B cell (primary cell): ENCODE results near the gene HOXD9. TPM values are rescaled to one million over a fixed set of nuclear protein-coding genes. Genes with fewer than 3 reads are reported as not detected.
A peak's percentile ranks its signal among the peaks of the same experiment; 100 is the strongest.

Experiments used
- ATAC-seq: fragments of 200-7000 bp; cut with Tn5 transposase; one replicate; pipeline ENCODE4 v1.10.0; 2021; ENCODE audit warnings: low read depth, mild to moderate bottlenecking, moderate number of reproducible peaks, moderate library complexity
- CTCF ChIA-PET: fragments of 350-600 bp; sonication (Branson Sonifier 250); formaldehyde crosslinking; loops from one replicate; lab custom pipeline; 2021; ENCODE audit warnings: antibody characterized with exemption, inconsistent platforms; lab: Charles Lee
- POLR2A ChIA-PET: fragments of 350-600 bp; sonication (Branson Sonifier 250); formaldehyde crosslinking; loops from one replicate; lab custom pipeline; 2021; ENCODE audit warnings: antibody characterized with exemption; lab: Charles Lee
- DNase-seq: peaks from one replicate; pipeline ENCODE4 v3.0.0; 2013
- H2AFZ ChIP-seq: 2 replicates; pipeline ENCODE4 v1.6.1; 2012; ENCODE audit warnings: mild to moderate bottlenecking, low read depth, low read length; ENCODE audit not compliant: insufficient read depth, poor library complexity, severe bottlenecking
- H3K27ac ChIP-seq, 2 donors: 1 replicate in 1 of 2; 2 replicates in 1 of 2; pipeline ENCODE4 v1.5.1; 2012 to 2013; ENCODE audit warnings: low read length in 2 of 2, mild to moderate bottlenecking in 2 of 2, moderate library complexity in 1 of 2
- H3K27me3 ChIP-seq, 4 experiments: fragments of 200-600 bp in 1 of 4; sonication (generic) in 1 of 4; replicated peaks in 1 of 4; 1 replicate in 2 of 4; 2 replicates in 2 of 4; pipeline versions ENCODE4 v1.6.1 to v1.7.0; 2013 to 2016; ENCODE audit warnings: low read length in 3 of 4, mild to moderate bottlenecking in 2 of 4, mixed read lengths in 1 of 4, moderate library complexity in 1 of 4; ENCODE audit not compliant: insufficient read depth in 4 of 4, control insufficient read depth in 3 of 4; ENCODE audit errors: control extremely low read depth in 1 of 4
- H3K36me3 ChIP-seq, 2 experiments: replicated peaks in 1 of 2; 1 replicate in 1 of 2; 2 replicates in 1 of 2; pipeline versions ENCODE4 v1.6.1 to v1.7.1; 2013; ENCODE audit warnings: low read length in 1 of 2; ENCODE audit not compliant: insufficient read depth in 2 of 2, control insufficient read depth in 1 of 2; ENCODE audit errors: control extremely low read depth in 1 of 2, extremely low read depth in 1 of 2
- H3K4me1 ChIP-seq, 2 donors: fragments of 200-600 bp in 1 of 2; sonication (generic) in 1 of 2; 1 replicate in 1 of 2; 2 replicates in 1 of 2; pipeline versions ENCODE4 v1.5.1 to v1.6.1; 2013 to 2017; ENCODE audit warnings: low read length in 2 of 2; ENCODE audit not compliant: control insufficient read depth in 2 of 2, insufficient read depth in 2 of 2
- H3K4me2 ChIP-seq: replicated peaks from 2 replicates; pipeline ENCODE3; 2012; ENCODE audit warnings: mild to moderate bottlenecking, low read depth, low read length; ENCODE audit not compliant: poor library complexity, severe bottlenecking
- H3K4me3 ChIP-seq, 5 experiments: fragments of 200-600 bp in 1 of 5; sonication (generic) in 1 of 5; 1 replicate in 3 of 5; 2 replicates in 2 of 5; pipeline versions ENCODE4 v1.5.1 to v1.7.0; 2011 to 2016; ENCODE audit warnings: low read length in 4 of 5, mild to moderate bottlenecking in 4 of 5, low read depth in 2 of 5, control low read depth in 1 of 5, moderate library complexity in 1 of 5; ENCODE audit not compliant: insufficient read depth in 1 of 5; ENCODE audit errors: control extremely low read depth in 1 of 5, extremely low read depth in 1 of 5
- H3K79me2 ChIP-seq: fragments of 200-600 bp; sonication (generic); one replicate; pipeline ENCODE4 v1.6.0; 2016; ENCODE audit warnings: low read length; ENCODE audit not compliant: control insufficient read depth, insufficient read depth
- H3K9ac ChIP-seq: fragments of 200-600 bp; sonication (generic); 2 replicates; pipeline ENCODE4 v1.6.1; 2017; ENCODE audit warnings: mild to moderate bottlenecking, low read length, moderate library complexity
- H3K9me3 ChIP-seq, 3 donors: one replicate each; pipeline versions ENCODE4 v1.6.1 to v1.7.1; 2013; ENCODE audit warnings: low read length in 2 of 3; ENCODE audit not compliant: control insufficient read depth in 2 of 3, insufficient read depth in 1 of 3; ENCODE audit errors: control extremely low read depth in 1 of 3
- H4K20me1 ChIP-seq: 2 replicates; pipeline ENCODE4 v1.6.0; 2012; ENCODE audit warnings: mild to moderate bottlenecking, low read length; ENCODE audit not compliant: insufficient read depth, control insufficient read depth, poor library complexity, severe bottlenecking
- H3K27ac Mint-ChIP-seq: one replicate; pipeline ENCODE4 v1.8.0; 2021; ENCODE audit warnings: mixed read lengths
- H3K27me3 Mint-ChIP-seq: one replicate; pipeline ENCODE4 v1.8.0; 2021; ENCODE audit warnings: mixed read lengths
- H3K4me1 Mint-ChIP-seq: one replicate; pipeline ENCODE4 v1.8.0; 2021; ENCODE audit warnings: mixed read lengths
- H3K4me3 Mint-ChIP-seq: one replicate; pipeline ENCODE4 v1.8.0; 2021; ENCODE audit warnings: mixed read lengths
- H3K9me3 Mint-ChIP-seq: one replicate; pipeline ENCODE4 v1.8.0; 2022; ENCODE audit warnings: mixed read lengths; ENCODE audit not compliant: insufficient read depth
- CTCF ChIP-seq: fragments of 200-600 bp; IDR thresholded peaks from one replicate; pipeline ENCODE4 v1.8.0; 2022; ENCODE audit warnings: antibody characterized with exemption, mild to moderate bottlenecking
- EZH2 ChIP-seq: IDR thresholded peaks from 2 replicates; pipeline ENCODE4 v1.6.1; 2012; ENCODE audit warnings: borderline replicate concordance, low read depth, mild to moderate bottlenecking, moderate library complexity, low read length; ENCODE audit not compliant: insufficient read depth, poor library complexity, severe bottlenecking
- WGBS: methylation state at CpG from one replicate; pipeline ENCODE4 v1.1.5; 2013; ENCODE audit warnings: missing lambda C conversion rate; ENCODE audit not compliant: insufficient coverage; 5-methylcytosine and 5-hydroxymethylcytosine counted together
- intact Hi-C: fragments of 100-400 bp; cut with micrococcal nuclease; formaldehyde crosslinking; loops from one replicate; pipeline ENCODE4 v1.10.0; 2022
- polyA plus RNA-seq: library from polyadenylated mRNA; depleted of rRNA; stranded (reverse); fragments of >200 nt; gene quantifications from 2 replicates; pipeline ENCODE4 v1.2.3, GENCODE V29; 2012
- total RNA-seq, 2 donors: library from RNA; stranded (reverse); fragments of 120-200 nt in 1 of 2; gene quantifications; 1 replicate in 1 of 2; 2 replicates in 1 of 2; pipeline versions ENCODE4 v1.2.3 to v1.2.4, GENCODE V29; 2013 to 2022

HOXD9 gene
- total and polyA plus RNA-seq, 2 donors (not counting 1 experiment from before 2014, with no cell fraction given) = not detected

GRCh38 chr2:176084611-176085119 is 37.9 kb upstream of the HOXD9 start:
- Mint-ChIP-seq H3K4me1 (peaks cover 5% of the 10 kb centered on the region), H3K27me3 (peaks cover 73% of the 10 kb centered on the region), H3K4me3 (no peak overlapping the region), H3K9me3 (no peaks in the 10 kb centered on the region), H3K27ac (peak overlapping the region; percentile 6)
- DNase-seq (peak; percentile 32), ATAC-seq (no peak)
- Histone ChIP-seq H3K36me3 (no peaks in the 10 kb centered on the region), H2AFZ (no peak overlapping the region), H4K20me1 (no peaks in the 10 kb centered on the region), H3K27ac (no peak overlapping the region), H3K4me3 (no peak overlapping the region), H3K27me3 (peaks cover 0 to 96% (median 80%) of the 10 kb centered on the region in 4 experiments), H3K9me3 (peaks cover 1 to 84% (median 38%) of the 10 kb centered on the region in 3 donors), H3K4me2 (no peak overlapping the region), H3K9ac (no peak overlapping the region), H3K4me1 (peaks cover 10 to 22% of the 10 kb centered on the region in 2 donors), H3K79me2 (no peaks in the 10 kb centered on the region)
- intact Hi-C loops = no loop called here
- ChIA-PET CTCF (no interaction called here), POLR2A (interaction anchor here (0.5 kb wide), 1 partner anchor 1771 kb away, joined by 3 read pairs; no protein-coding TSS in a partner anchor)
- WGBS = 6% methylated on average over 23 of the region's 26 CpGs
- no peak for TF ChIP-seq EZH2

GRCh38 chr2:176085120-176085788 is 37.3 kb upstream of the HOXD9 start:
- Histone ChIP-seq H3K9ac (no peak overlapping the region), H3K27me3 (peaks cover 0 to 98% (median 85%) of the 10 kb centered on the region in 4 experiments), H3K27ac (no peak overlapping the region), H4K20me1 (no peaks in the 10 kb centered on the region), H2AFZ (no peak overlapping the region), H3K9me3 (peaks cover 1 to 81% (median 38%) of the 10 kb centered on the region in 3 donors), H3K36me3 (no peaks in the 10 kb centered on the region), H3K4me2 (no peak overlapping the region), H3K79me2 (no peaks in the 10 kb centered on the region), H3K4me1 (peaks cover 10 to 20% of the 10 kb centered on the region in 2 donors), H3K4me3 (no peak overlapping the region)
- H3K9me3 Mint-ChIP-seq = no peaks in the 10 kb centered on the region
- ATAC-seq (no peak), DNase-seq (peak; percentile 32)
- no peak overlapping the region for H3K4me3 Mint-ChIP-seq
- H3K27me3 Mint-ChIP-seq = peaks cover 78% of the 10 kb centered on the region
- ChIA-PET POLR2A (no interaction called here), CTCF (interaction anchor here (1.4 kb wide), 1 partner anchor 12 kb away, joined by 5 read pairs; no protein-coding TSS in a partner anchor)
- WGBS = 19% methylated on average over 22 of the region's 40 CpGs
- intact Hi-C loops = no loop called here
- TF ChIP-seq CTCF = no peak
- H3K4me1 Mint-ChIP-seq = peaks cover 4% of the 10 kb centered on the region
- no peak overlapping the region for H3K27ac Mint-ChIP-seq
